ENCODE results near the gene PRSS8. TPM values are rescaled to one million over a fixed set of nuclear protein-coding genes. Genes with fewer than 3 reads are reported as not detected.

The PRSS8 gene
- total RNA-seq, 2 experiments from 2014 or later, result not detected

Other genes with a start within 250 kb of the PRSS8 start
- 10 to 100 TPM; 22.3 to 23.5 TPM for gene BCL7C, start 241.7 kb downstream of the PRSS8 start, total RNA-seq
- under 1 TPM; 0.20 to 0.25 TPM for gene CTF1, start 239.1 kb downstream of the PRSS8 start, total RNA-seq
- 10 to 100 TPM; 25.8 to 27.2 TPM for gene FBXL19, start 212.2 kb downstream of the PRSS8 start, total RNA-seq
- gene ORAI3, start 186.7 kb downstream of the PRSS8 start, total RNA-seq, result 10 to 100 TPM; 30.3 to 33.6 TPM
- 10 to 100 TPM; 18.8 to 20.3 TPM for gene SETD1A, start 178.0 kb downstream of the PRSS8 start, total RNA-seq
- 1 to 10 TPM; 7.1 to 7.5 TPM for gene HSD3B7, start 150.5 kb downstream of the PRSS8 start, total RNA-seq
- gene STX1B, start 125.1 kb downstream of the PRSS8 start, total RNA-seq, result 1 to 10 TPM; 1.5 to 1.7 TPM
- 10 to 100 TPM; 67.2 to 70.0 TPM for gene STX4, start 102.2 kb downstream of the PRSS8 start, total RNA-seq
- gene ZNF668, start 61.5 kb downstream of the PRSS8 start, total RNA-seq, result 10 to 100 TPM; 13.9 to 17.4 TPM
- 10 to 100 TPM; 31.9 to 32.1 TPM for gene ZNF646, start 61.3 kb downstream of the PRSS8 start, total RNA-seq
- gene PRSS53, start 46.8 kb downstream of the PRSS8 start, total RNA-seq, result 1 to 10 TPM; 4.7 to 4.9 TPM
- 10 to 100 TPM; 66.0 to 66.1 TPM for gene VKORC1, start 40.9 kb downstream of the PRSS8 start, total RNA-seq
- 10 to 100 TPM; 32.9 to 34.4 TPM for gene BCKDK, start 27.3 kb downstream of the PRSS8 start, total RNA-seq
- 10 to 100 TPM; 43.7 to 44.3 TPM for gene KAT8, start 18.1 kb downstream of the PRSS8 start, total RNA-seq
- gene PRSS36, start 14.3 kb upstream of the PRSS8 start, total RNA-seq, result under 1 TPM; 0.58 to 0.85 TPM
- gene FUS, start 44.4 kb upstream of the PRSS8 start, total RNA-seq, result 100 to 1,000 TPM; 386 to 397 TPM
- gene PYCARD, start 67.0 kb upstream of the PRSS8 start, total RNA-seq, result 100 to 1,000 TPM in 1 of 2 experiments, 10 to 100 TPM in 1; 96.1 to 102 TPM
- under 1 TPM; 0.03 to 0.05 TPM for gene TRIM72, start 78.4 kb upstream of the PRSS8 start, total RNA-seq
- not detected for gene PYDC1, start 81.4 kb upstream of the PRSS8 start, total RNA-seq
- 10 to 100 TPM; 81.3 to 82.1 TPM for gene ITGAM, start 124.2 kb upstream of the PRSS8 start, total RNA-seq
- gene ITGAX, start 219.4 kb upstream of the PRSS8 start, total RNA-seq, result 10 to 100 TPM; 42.0 to 43.2 TPM